Measurements from ENCODE around the gene KRTAP12-1.

Gene KRTAP12-1, protein sequence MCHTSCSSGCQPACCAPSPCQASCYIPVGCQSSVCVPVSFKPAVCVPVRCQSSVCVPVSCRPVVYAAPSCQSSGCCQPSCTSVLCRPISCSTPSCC

DNA sequence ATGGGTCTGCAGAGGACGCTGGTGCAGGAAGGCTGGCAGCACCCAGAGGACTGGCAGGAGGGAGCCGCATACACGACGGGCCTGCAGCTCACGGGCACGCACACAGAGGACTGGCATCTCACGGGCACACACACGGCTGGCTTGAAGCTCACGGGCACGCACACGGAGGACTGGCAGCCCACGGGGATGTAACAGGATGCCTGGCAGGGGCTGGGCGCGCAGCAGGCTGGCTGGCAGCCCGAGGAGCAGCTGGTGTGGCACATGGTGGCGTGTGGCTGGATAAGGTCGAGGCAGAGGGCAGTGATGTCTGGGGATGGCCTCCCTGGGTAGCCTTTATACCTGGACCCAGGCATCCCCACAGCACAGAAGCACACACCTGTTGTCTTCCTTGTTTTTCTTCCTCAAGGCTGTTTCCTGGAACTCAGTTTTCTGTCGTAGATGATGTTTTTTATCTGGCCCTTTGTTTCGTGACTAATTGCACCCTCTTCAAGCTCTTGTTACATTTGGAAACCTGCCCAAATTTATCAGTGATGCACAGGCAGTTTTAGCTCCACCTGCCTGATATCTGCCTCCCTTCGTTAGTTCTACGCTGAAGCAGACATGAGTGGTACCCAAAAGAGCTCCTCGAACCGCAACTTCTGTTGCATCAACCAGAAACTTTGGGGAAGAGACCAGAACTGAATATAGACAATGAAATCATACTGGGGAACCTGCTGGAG lies at the start of gene KRTAP12-1:
Gene KRTAP12-1 (minus strand): TSS at position 303 of the 719 bp plus-strand sequence. CDS start 40 bp downstream, at position 263.
- DNase-seq (ENCODE audit: low read depth in 2 of 2), result no peak
- no peak within 1 kb of the TSS for H3K4me3 ChIP-seq (replicated peaks in 1 of 2; ENCODE audit: low read depth in 2 of 2, low read length in 2 of 2)
- TF ChIP-seq, protein P1, sequence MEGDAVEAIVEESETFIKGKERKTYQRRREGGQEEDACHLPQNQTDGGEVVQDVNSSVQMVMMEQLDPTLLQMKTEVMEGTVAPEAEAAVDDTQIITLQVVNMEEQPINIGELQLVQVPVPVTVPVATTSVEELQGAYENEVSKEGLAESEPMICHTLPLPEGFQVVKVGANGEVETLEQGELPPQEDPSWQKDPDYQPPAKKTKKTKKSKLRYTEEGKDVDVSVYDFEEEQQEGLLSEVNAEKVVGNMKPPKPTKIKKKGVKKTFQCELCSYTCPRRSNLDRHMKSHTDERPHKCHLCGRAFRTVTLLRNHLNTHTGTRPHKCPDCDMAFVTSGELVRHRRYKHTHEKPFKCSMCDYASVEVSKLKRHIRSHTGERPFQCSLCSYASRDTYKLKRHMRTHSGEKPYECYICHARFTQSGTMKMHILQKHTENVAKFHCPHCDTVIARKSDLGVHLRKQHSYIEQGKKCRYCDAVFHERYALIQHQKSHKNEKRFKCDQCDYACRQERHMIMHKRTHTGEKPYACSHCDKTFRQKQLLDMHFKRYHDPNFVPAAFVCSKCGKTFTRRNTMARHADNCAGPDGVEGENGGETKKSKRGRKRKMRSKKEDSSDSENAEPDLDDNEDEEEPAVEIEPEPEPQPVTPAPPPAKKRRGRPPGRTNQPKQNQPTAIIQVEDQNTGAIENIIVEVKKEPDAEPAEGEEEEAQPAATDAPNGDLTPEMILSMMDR (IDR thresholded peaks at IDR 0.05; ENCODE audit: low read depth, low read length), result no peak

DNA sequence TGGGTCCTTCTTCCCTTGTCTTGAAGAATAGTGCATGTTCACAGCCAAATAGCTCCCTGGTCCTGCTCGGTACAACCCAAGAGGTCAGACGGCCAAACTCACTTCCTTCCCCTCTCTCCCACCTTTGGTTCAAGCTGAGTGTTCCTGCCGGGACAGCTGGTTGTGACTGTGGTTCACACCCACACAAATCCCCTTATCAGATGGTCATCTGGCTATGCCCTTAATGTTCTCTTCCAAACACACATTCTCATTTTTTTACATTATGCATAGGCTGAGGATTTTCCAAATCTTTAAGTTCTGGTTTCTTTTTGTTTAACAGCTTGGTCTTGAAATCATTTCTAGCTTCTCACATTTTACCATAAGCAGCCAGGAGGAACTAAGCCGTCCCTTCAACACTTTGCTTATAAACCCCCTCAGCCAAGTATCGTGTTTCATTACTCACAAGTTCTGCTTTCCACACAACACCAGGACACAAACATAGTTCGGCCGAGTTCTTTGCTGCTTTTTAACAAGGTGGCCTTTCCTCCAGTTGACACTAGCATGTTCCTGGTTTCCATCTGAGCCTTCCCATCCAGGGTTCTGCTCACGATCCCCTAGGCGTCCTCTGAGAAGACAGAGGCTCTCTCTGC lies 49.1 kb upstream of the KRTAP12-1 start:
- H3K4me3 ChIP-seq (replicated peaks in 1 of 2; ENCODE audit: low read depth in 2 of 2, low read length in 2 of 2), result no peak overlapping the region
- TF ChIP-seq, protein P1 (IDR thresholded peaks at IDR 0.05; ENCODE audit: low read depth, low read length), result no peak
- DNase-seq (ENCODE audit: low read depth in 2 of 2), result no peak

DNA sequence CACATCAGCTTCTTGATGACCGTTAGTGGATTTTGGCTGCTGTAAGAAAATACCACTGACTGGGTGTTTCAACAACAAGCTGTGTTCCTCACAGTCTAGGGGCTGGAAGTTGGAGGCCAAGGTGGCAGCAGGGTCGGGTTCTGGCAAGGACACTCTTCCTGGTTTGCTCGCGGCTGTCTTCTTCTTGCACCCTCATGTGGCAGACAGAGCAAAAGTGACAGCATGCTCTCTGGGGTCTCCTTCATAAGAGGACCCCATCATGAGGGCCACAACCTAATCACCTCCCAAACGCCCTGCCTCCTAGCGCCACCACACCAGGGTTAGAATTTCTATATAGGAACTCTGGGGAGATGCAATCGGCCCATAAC lies 48.0 kb upstream of the KRTAP12-1 start:
- TF ChIP-seq, protein P1 (IDR thresholded peaks at IDR 0.05; ENCODE audit: low read depth, low read length), result no peak
- DNase-seq (ENCODE audit: low read depth in 2 of 2), result no peak
- H3K4me3 ChIP-seq (replicated peaks in 1 of 2; ENCODE audit: low read depth in 2 of 2, low read length in 2 of 2), result no peak overlapping the region

DNA sequence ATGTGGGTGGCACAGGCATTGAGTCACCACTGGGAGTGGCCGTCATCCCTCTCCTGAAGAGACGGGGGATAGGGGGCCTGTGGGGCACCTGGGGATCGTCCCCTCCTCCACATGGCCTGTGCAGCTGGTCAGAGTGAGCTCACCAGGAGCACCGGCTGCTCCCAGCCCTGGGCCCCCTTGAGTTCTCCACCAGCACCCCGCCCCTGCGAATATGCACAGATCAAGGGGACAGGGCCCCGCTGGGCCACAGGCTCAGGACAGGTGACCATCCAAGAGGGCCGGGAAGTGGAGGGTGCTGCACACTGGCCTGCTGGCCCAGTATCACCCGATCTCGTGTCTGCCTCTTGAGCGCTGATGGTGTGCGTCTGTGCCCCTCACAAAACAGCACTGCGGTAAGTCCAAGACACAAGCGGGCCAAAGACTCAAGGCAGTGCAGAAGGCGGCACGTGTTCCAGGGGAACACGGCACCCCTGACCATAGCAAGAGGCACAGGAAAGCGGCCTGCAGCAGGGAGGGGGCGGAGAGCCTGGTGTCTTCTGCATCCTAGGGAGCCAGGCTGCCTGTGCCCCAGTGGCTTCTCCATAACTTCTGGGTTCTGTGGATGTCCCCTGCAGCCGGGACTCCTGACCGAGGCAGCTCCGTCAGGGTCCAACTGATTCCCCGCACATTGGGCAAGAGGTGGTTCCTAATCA lies 47.5 kb upstream of the KRTAP12-1 start:
- no peak overlapping the region for H3K4me3 ChIP-seq (replicated peaks in 1 of 2; ENCODE audit: low read depth in 2 of 2, low read length in 2 of 2)
- TF ChIP-seq, protein P1 (IDR thresholded peaks at IDR 0.05; ENCODE audit: low read depth, low read length), result no peak
- no peak for DNase-seq (ENCODE audit: low read depth in 2 of 2)

DNA sequence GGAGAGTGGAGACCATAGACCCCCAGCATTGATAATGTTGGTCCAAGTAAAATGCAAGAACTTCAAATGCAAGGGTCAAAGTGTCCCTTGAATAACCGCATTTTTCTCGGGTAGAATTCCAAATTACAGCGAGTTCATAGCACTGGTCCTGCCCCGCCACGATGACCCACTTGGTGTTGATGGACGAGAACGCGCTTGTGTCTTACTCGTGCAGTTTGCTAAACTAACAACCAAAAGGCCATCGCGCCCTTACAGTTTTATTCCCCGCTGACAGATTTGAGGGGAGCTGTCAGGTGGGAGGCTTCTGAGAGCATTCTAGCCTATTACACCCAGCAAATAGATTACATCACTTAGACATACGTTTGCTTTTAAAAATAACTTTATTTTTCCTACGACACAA lies 46.8 kb upstream of the KRTAP12-1 start:
- TF ChIP-seq, protein P1 (IDR thresholded peaks at IDR 0.05; ENCODE audit: low read depth, low read length), result no peak
- H3K4me3 ChIP-seq (replicated peaks in 1 of 2; ENCODE audit: low read depth in 2 of 2, low read length in 2 of 2), result no peak overlapping the region

DNA sequence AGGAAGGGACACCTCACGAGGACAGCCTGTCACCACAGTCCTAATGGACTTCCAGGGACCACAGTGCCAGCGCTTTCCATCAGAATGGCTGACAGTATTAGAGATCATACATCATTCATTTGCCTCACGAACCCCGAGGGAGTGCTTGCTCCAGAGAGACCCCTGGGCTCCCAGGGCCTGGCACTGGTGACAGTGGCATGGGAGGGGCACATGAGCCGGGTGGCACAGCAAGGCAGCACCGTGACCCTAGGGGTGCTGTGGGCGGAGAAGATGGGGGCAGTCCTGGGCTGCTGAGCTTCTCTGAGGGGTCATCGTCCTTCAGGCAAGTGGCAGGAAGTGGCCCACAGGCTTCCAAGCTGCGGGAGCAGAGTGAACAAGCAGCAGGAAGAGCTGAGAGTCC lies 45.8 kb upstream of the KRTAP12-1 start:
- no peak for DNase-seq (ENCODE audit: low read depth in 2 of 2)
- TF ChIP-seq, protein P1 (IDR thresholded peaks at IDR 0.05; ENCODE audit: low read depth, low read length), result no peak
- no peak overlapping the region for H3K4me3 ChIP-seq (replicated peaks in 1 of 2; ENCODE audit: low read depth in 2 of 2, low read length in 2 of 2)

More for the DNA sequence above, 46.8 kb upstream of the KRTAP12-1 start:
- no peak for DNase-seq (ENCODE audit: low read depth in 2 of 2)

Measured in cardiac fibroblast (primary cell).